Measurements from ENCODE around the gene STH.

STH gene

GRCh38 chr17:45960311-45960710 is 38.7 kb upstream of the STH start (continued):
- TF ChIP-seq CSRNP3 (CRISPR knock-in tag; IDR thresholded peaks at IDR 0.05): no peak
- no peak for TF ChIP-seq ARNTL (CRISPR knock-in tag; IDR thresholded peaks at IDR 0.05; ENCODE audit: borderline replicate concordance, low read depth)
- no peak for TF ChIP-seq TOX (CRISPR knock-in tag; IDR thresholded peaks at IDR 0.05; ENCODE audit: borderline replicate concordance)
- no peak for TF ChIP-seq ZNF8 (CRISPR knock-in tag; IDR thresholded peaks at IDR 0.05)

GRCh38 chr17:45961206-45961605 is 37.8 kb upstream of the STH start:
- no peak for ATAC-seq
- TF ChIP-seq TCF4 (CRISPR knock-in tag; IDR thresholded peaks at IDR 0.05; ENCODE audit: borderline replicate concordance): no peak
- TF ChIP-seq TOX (CRISPR knock-in tag; IDR thresholded peaks at IDR 0.05; ENCODE audit: borderline replicate concordance): no peak
- no peak for TF ChIP-seq GLIS3 (CRISPR knock-in tag; IDR thresholded peaks at IDR 0.05)
- TF ChIP-seq CSDC2 (CRISPR knock-in tag; IDR thresholded peaks at IDR 0.05): no peak
- TF ChIP-seq ZFP30 (CRISPR knock-in tag; IDR thresholded peaks at IDR 0.05): no peak
- no peak for TF ChIP-seq ISL1 (CRISPR knock-in tag; IDR thresholded peaks at IDR 0.05)

GRCh38 chr17:45962221-45962972 is 36.7 kb upstream of the STH start:
- no peak for TF ChIP-seq ISL1 (CRISPR knock-in tag; IDR thresholded peaks at IDR 0.05)
- no peak for TF ChIP-seq BACH2 (CRISPR knock-in tag; IDR thresholded peaks at IDR 0.05; ENCODE audit: borderline replicate concordance)
- no peak for TF ChIP-seq GLIS3 (CRISPR knock-in tag; IDR thresholded peaks at IDR 0.05)
- TF ChIP-seq RARB (CRISPR knock-in tag; IDR thresholded peaks at IDR 0.05): no peak
- TF ChIP-seq SNAI2 (CRISPR knock-in tag; IDR thresholded peaks at IDR 0.05): no peak
- no peak for TF ChIP-seq ARNTL (CRISPR knock-in tag; IDR thresholded peaks at IDR 0.05; ENCODE audit: borderline replicate concordance, low read depth)
- no peak for TF ChIP-seq ESRRG (CRISPR knock-in tag; IDR thresholded peaks at IDR 0.05)
- no peak for TF ChIP-seq ZNF8 (CRISPR knock-in tag; IDR thresholded peaks at IDR 0.05)
- TF ChIP-seq ZC3H10 (CRISPR knock-in tag; IDR thresholded peaks at IDR 0.05): no peak
- no peak for ATAC-seq

GRCh38 chr17:45963283-45963682 is 35.8 kb upstream of the STH start:
- no peak for ATAC-seq
- TF ChIP-seq TCF4 (CRISPR knock-in tag; IDR thresholded peaks at IDR 0.05; ENCODE audit: borderline replicate concordance) (no peak), GLIS3 (CRISPR knock-in tag; IDR thresholded peaks at IDR 0.05) (no peak), ZNF8 (CRISPR knock-in tag; IDR thresholded peaks at IDR 0.05) (no peak), CSRNP3 (CRISPR knock-in tag; IDR thresholded peaks at IDR 0.05) (no peak), ARNTL (CRISPR knock-in tag; IDR thresholded peaks at IDR 0.05; ENCODE audit: borderline replicate concordance, low read depth) (no peak), RARB (CRISPR knock-in tag; IDR thresholded peaks at IDR 0.05) (no peak), ZNF565 (CRISPR knock-in tag; conservative IDR thresholded peaks at IDR 0.05; ENCODE audit: low read depth) (no peak), BACH2 (CRISPR knock-in tag; IDR thresholded peaks at IDR 0.05; ENCODE audit: borderline replicate concordance) (no peak), ZFP3 (CRISPR knock-in tag; IDR thresholded peaks at IDR 0.05) (no peak), PPARA (CRISPR knock-in tag; IDR thresholded peaks at IDR 0.05; ENCODE audit: borderline replicate concordance) (no peak), ZC3H10 (CRISPR knock-in tag; IDR thresholded peaks at IDR 0.05) (no peak), ZFP30 (CRISPR knock-in tag; IDR thresholded peaks at IDR 0.05) (no peak), POU6F1 (CRISPR knock-in tag; IDR thresholded peaks at IDR 0.05; ENCODE audit: borderline replicate concordance, low read depth) (no peak)

GRCh38 chr17:45963889-45964288 is 35.2 kb upstream of the STH start:
- TF ChIP-seq POU6F1 (CRISPR knock-in tag; IDR thresholded peaks at IDR 0.05; ENCODE audit: borderline replicate concordance, low read depth) (no peak), TOX (CRISPR knock-in tag; IDR thresholded peaks at IDR 0.05; ENCODE audit: borderline replicate concordance) (no peak), GLIS3 (CRISPR knock-in tag; IDR thresholded peaks at IDR 0.05) (no peak), PATZ1 (CRISPR knock-in tag; IDR thresholded peaks at IDR 0.05; ENCODE audit: borderline replicate concordance) (no peak)
- no peak for ATAC-seq
